SK-N-SH (cell line): ENCODE results near the gene SLC25A29. TPM values are rescaled to one million over a fixed set of nuclear protein-coding genes. Genes with fewer than 3 reads are reported as not detected.

ENCODE experiments used
- CTCF ChIA-PET: fragments of 300-600, 350-600 bp; formaldehyde crosslinking; extraction: SDS; loops from one replicate; lab custom pipeline; 2021; lab: Yijun Ruan, JAX
- POLR2A ChIA-PET: fragments of 350-600 bp; sonication (Branson Sonifier 250); formaldehyde crosslinking; extraction: SDS; loops from one replicate; lab custom pipeline; 2020; ENCODE audit warnings: antibody characterized with exemption, inconsistent platforms; lab: Yijun Ruan, JAX
- DNase-seq: peaks from one replicate; pipeline ENCODE4 v3.0.0; 2012
- H2AFZ ChIP-seq: fragments of 200-600 bp; sonication (generic); 2 replicates; pipeline ENCODE4 v1.8.1; 2016; ENCODE audit warnings: antibody characterized with exemption, mild to moderate bottlenecking, low read depth
- H3F3A ChIP-seq: fragments of 200-600 bp; sonication (generic); replicated peaks from 2 replicates; pipeline ENCODE3; 2016; ENCODE audit warnings: antibody characterized with exemption, mild to moderate bottlenecking; ENCODE audit not compliant: insufficient read depth
- H3K27ac ChIP-seq, 2 experiments: fragments of 200-500 bp in 1 of 2; fragments of 200-600 bp in 1 of 2; sonication (Bioruptor generic) in 1 of 2; sonication (generic), shearing (Covaris generic) in 1 of 2; 2 replicates each; pipeline versions ENCODE4 v1.5.1 to v1.6.1; 2014 to 2016; ENCODE audit warnings: low read depth in 2 of 2, inconsistent platforms in 1 of 2, low read length in 1 of 2, mild to moderate bottlenecking in 1 of 2, mixed read lengths in 1 of 2
- H3K27me3 ChIP-seq: fragments of 200-600 bp; sonication (generic), shearing (Covaris generic); 2 replicates; pipeline ENCODE4 v1.6.1; 2016; ENCODE audit warnings: mixed run types; ENCODE audit not compliant: insufficient read depth
- H3K36me3 ChIP-seq, 2 experiments: fragments of 200-500 bp in 1 of 2; fragments of 200-600 bp in 1 of 2; sonication (Bioruptor generic) in 1 of 2; sonication (generic) in 1 of 2; replicated peaks in 1 of 2; 2 replicates each; pipeline versions ENCODE3 to v1.5.1; 2014 to 2016; ENCODE audit warnings: low read length in 1 of 2, mild to moderate bottlenecking in 1 of 2; ENCODE audit not compliant: insufficient read depth in 2 of 2, control insufficient read depth in 1 of 2
- H3K4me1 ChIP-seq, 2 experiments: fragments of 200-500 bp in 1 of 2; fragments of 200-600 bp in 1 of 2; sonication (Bioruptor generic) in 1 of 2; sonication (generic), shearing (Covaris generic) in 1 of 2; 2 replicates each; pipeline versions ENCODE4 v1.5.1 to v1.6.1; 2014 to 2016; ENCODE audit warnings: low read depth in 1 of 2, low read length in 1 of 2, mixed run types in 1 of 2; ENCODE audit not compliant: insufficient read depth in 2 of 2, control insufficient read depth in 1 of 2
- H3K4me2 ChIP-seq: fragments of 200-600 bp; sonication (generic), shearing (Covaris generic); 2 replicates; pipeline ENCODE4 v1.6.1; 2017; ENCODE audit warnings: mixed run types
- H3K4me3 ChIP-seq, 2 experiments: fragments of 200-500 bp in 1 of 2; fragments of 200-600 bp in 1 of 2; sonication (Bioruptor generic) in 1 of 2; sonication (generic), shearing (Covaris generic) in 1 of 2; 2 replicates each; pipeline versions ENCODE4 v1.5.1 to v1.8.1; 2014 to 2016; ENCODE audit warnings: low read depth in 2 of 2, inconsistent platforms in 1 of 2, low read length in 1 of 2, mild to moderate bottlenecking in 1 of 2, mixed read lengths in 1 of 2, moderate library complexity in 1 of 2
- H3K79me2 ChIP-seq: fragments of 200-600 bp; sonication (generic); 2 replicates; pipeline ENCODE4 v1.8.1; 2017; ENCODE audit warnings: mild to moderate bottlenecking; ENCODE audit not compliant: insufficient read depth
- H3K9ac ChIP-seq: fragments of 200-600 bp; sonication (generic); 2 replicates; pipeline ENCODE4 v1.6.1; 2017; ENCODE audit warnings: mixed run types
- H3K9me2 ChIP-seq: fragments of 200-600 bp; sonication (generic); 2 replicates; pipeline ENCODE4 v1.6.1; 2017; ENCODE audit warnings: mixed run types
- H3K9me3 ChIP-seq: fragments of 200-600 bp; sonication (generic); 2 replicates; pipeline ENCODE4 v1.6.1; 2017; ENCODE audit warnings: mixed run types, mild to moderate bottlenecking, moderate library complexity
- H4K20me1 ChIP-seq: fragments of 200-600 bp; sonication (generic); 2 replicates; pipeline ENCODE4 v1.6.1; 2017; ENCODE audit warnings: mild to moderate bottlenecking, mixed run types; ENCODE audit not compliant: insufficient read depth
- CTCF ChIP-seq: fragments of 200-600 bp; sonication (generic); IDR thresholded peaks from 2 replicates; pipeline ENCODE4 v1.6.1; 2017; ENCODE audit warnings: antibody characterized with exemption, mild to moderate bottlenecking, moderate library complexity
- EZH2phosphoT487 ChIP-seq: fragments of 200-600 bp; sonication (generic); IDR thresholded peaks from 2 replicates; pipeline ENCODE4 v1.6.1; 2017; ENCODE audit warnings: low read depth, mixed run types, mild to moderate bottlenecking, antibody characterized with exemption, moderate library complexity, borderline replicate concordance
- FOXJ3 ChIP-seq: sonication (generic); formaldehyde crosslinking; IDR thresholded peaks from 2 replicates; pipeline ENCODE4 v1.5.1; 2020; ENCODE audit warnings: mild to moderate bottlenecking, missing genetic modification reagents
- FOXM1 ChIP-seq: IDR thresholded peaks from 2 replicates; pipeline ENCODE4 v1.4.0; 2012; ENCODE audit warnings: low read depth, mild to moderate bottlenecking
- GATA2 ChIP-seq: sonication (generic); formaldehyde crosslinking; IDR thresholded peaks from 2 replicates; pipeline ENCODE4 v1.5.0; 2020; ENCODE audit warnings: mild to moderate bottlenecking, missing genetic modification reagents
- JUND ChIP-seq: IDR thresholded peaks from 2 replicates; pipeline ENCODE4 v1.4.0; 2012
- SIN3A ChIP-seq: IDR thresholded peaks from 2 replicates; pipeline ENCODE4 v1.6.1; 2012; ENCODE audit warnings: low read depth, mild to moderate bottlenecking, low read length, moderate library complexity, borderline replicate concordance
- TCF12 ChIP-seq: IDR thresholded peaks from 2 replicates; pipeline ENCODE4 v1.4.0; 2012
- TEAD4 ChIP-seq: IDR thresholded peaks from 2 replicates; pipeline ENCODE4 v1.4.0; 2012; ENCODE audit warnings: mild to moderate bottlenecking, borderline replicate concordance; ENCODE audit not compliant: insufficient read depth
- USF1 ChIP-seq: IDR thresholded peaks from 2 replicates; pipeline ENCODE4 v1.4.0; 2012; ENCODE audit warnings: low read depth, borderline replicate concordance
- YY1 ChIP-seq: IDR thresholded peaks from 2 replicates; pipeline ENCODE4 v1.4.0; 2012; ENCODE audit warnings: low read depth, mild to moderate bottlenecking
- ZBTB33 ChIP-seq: IDR thresholded peaks from 2 replicates; pipeline ENCODE4 v1.4.0; 2012; ENCODE audit warnings: low read depth, borderline replicate concordance
- WGBS: methylation state at CpG from one replicate; pipeline ENCODE4 v1.1.6; 2017; ENCODE audit warnings: low lambda C conversion rate; 5-methylcytosine and 5-hydroxymethylcytosine counted together
- polyA plus RNA-seq, 3 experiments: library from polyadenylated mRNA; depleted of rRNA; stranded (reverse); fragments of >200 nt; gene quantifications; 2 replicates each; pipeline ENCODE4 v1.2.3, GENCODE V29; 2012

Gene SLC25A29
- polyA plus RNA-seq, 1 of the 3 experiments (the other 2 are of a cell fraction) = 66.9 TPM

GRCh38 chr14:100348784-100349685, 42.8 kb upstream of the SLC25A29 start:
- WGBS = 90% methylated on average over 12 of the region's 14 CpGs
- TF ChIP-seq USF1 (no peak), YY1 (no peak), GATA2 (CRISPR knock-in tag) (no peak), TCF12 (no peak), EZH2phosphoT487 (no peak), FOXJ3 (CRISPR knock-in tag) (no peak), TEAD4 (no peak), SIN3A (no peak), JUND (no peak), CTCF (no peak), ZBTB33 (no peak), FOXM1 (no peak)
- H3K27me3 ChIP-seq = no peaks in the 10 kb centered on the region
- H3F3A ChIP-seq = no peaks in the 10 kb centered on the region
- ChIA-PET CTCF (interaction anchor here (0.9 to 2.0 kb wide), 2 partner anchors 29 to 65 kb away, joined by 3 to 8 read pairs; no protein-coding TSS in a partner anchor), POLR2A (interaction anchor here (1.3 kb wide), 1 partner anchor 26 kb away, joined by 5 read pairs; a partner anchor contains a TSS)
- H3K4me1 ChIP-seq = peaks cover 0 to 3% of the 10 kb centered on the region in 2 experiments; a peak in 1 of 4 replicates
- no peak overlapping the region for H3K4me2 ChIP-seq
- H3K4me3 ChIP-seq = no peak overlapping the region
- H3K9me3 ChIP-seq = no peaks in the 10 kb centered on the region
- DNase-seq = no peak
- no peak overlapping the region for H3K9ac ChIP-seq
- H4K20me1 ChIP-seq = no peaks in the 10 kb centered on the region
- H3K36me3 ChIP-seq = peaks cover 25 to 57% of the 10 kb centered on the region in 2 experiments
- no peaks in the 10 kb centered on the region for H3K9me2 ChIP-seq
- H3K79me2 ChIP-seq = no peaks in the 10 kb centered on the region
- no peak overlapping the region for H2AFZ ChIP-seq
- no peak overlapping the region; a peak in 1 of 4 replicates for H3K27ac ChIP-seq
